HL-60 (cell line): ENCODE data around the gene CSF3.
"Not testable (repeated sequence)": the region's sequence is repeated elsewhere in the genome, so short reads cannot be mapped to it uniquely, and the experiment has no call there.

Source experiments
- CTCF ChIP-seq: IDR thresholded peaks from one replicate; pipeline ENCODE4 v1.5.1; 2011; ENCODE audit warnings: low read length, control low read depth, inconsistent platforms; ENCODE audit not compliant: insufficient read depth
- POLR2AphosphoS5 ChIP-seq: IDR thresholded peaks from 2 replicates; pipeline ENCODE4 v1.6.1; 2012; ENCODE audit warnings: low read depth

DNA sequence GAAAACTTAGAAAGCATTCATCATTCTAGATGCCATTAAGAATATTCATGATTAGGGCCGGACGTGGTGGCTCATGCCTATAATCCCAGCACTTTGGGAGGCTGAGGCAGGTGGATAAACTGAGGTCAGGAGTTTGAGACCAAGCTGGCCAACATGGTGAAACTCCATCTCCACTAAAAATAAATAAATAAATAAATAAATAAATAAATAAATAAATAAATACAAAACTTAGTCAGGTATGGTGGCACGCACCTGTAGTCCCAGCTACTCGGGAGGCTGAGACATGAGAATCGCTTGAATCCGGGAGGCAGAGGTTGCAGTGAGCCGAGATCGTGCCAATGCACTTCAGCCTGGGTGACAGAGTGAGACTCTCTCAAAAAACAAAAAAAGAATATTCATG lies 13.9 kb upstream of the CSF3 start:
- TF ChIP-seq CTCF, POLR2AphosphoS5: not testable (repeated sequence)
